Activated CD4-positive, alpha-beta T cell treated with anti-CD3 and anti-CD28 coated beads for 48 hours (primary cell): ENCODE measurements around the gene PLEKHA1.
A peak's percentile ranks its signal among the peaks of the same experiment; 100 is the strongest.

Experiments
- DNase-seq: peaks from one replicate; pipeline ENCODE4 v3.0.0-alpha.2; 2020

Gene PLEKHA1

DNA sequence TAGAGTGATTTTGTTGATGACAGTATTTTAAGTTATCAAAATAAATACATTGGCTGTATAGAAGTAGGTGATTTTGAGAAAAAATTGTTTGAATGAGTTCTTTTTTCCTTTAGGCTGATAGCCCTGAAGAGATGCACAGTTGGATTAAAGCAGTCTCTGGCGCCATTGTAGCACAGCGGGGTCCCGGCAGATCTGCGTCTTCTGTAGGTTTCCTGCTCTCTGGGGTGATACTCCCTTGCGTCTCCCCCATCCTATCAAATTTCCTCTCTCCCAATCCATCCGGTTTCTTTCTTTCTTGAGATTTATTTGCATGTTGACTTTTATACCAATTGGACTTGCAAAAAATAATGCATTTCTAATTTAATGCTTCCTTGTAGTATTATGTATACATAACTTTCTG, 52.3 kb downstream of the PLEKHA1 start:
- no peak for DNase-seq

GRCh38 chr10:122427280-122427679, 52.8 kb downstream of the PLEKHA1 start:
- DNase-seq, result no peak

- no peak for DNase-seq
These were observed 60.8 kb downstream of the PLEKHA1 start for GRCh38 chr10:122435212-122435827.

GRCh38 chr10:122441961-122442360, 67.5 kb downstream of the PLEKHA1 start:
- no peak for DNase-seq

- DNase-seq, result no peak
These were observed 71.0 kb downstream of the PLEKHA1 start for GRCh38 chr10:122445469-122445868.

DNA sequence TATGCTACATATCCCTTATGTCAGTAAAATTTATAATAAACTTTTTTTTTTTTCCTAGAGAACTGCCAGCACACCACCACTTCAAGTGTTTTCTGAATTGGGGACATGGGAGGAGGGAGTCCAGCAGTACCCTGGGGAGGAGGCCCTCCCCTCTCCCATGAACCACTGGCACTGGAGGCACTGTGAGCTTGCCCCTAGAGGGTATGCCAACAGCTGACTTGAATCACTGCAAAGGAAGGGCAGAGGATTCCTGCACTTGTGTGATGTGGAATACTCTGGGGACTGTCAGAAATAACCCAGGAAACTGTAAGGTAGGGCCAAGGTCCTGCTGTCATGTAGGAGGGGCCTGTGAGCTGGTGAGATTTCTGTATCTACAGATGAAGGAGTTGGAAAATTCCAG, 71.4 kb downstream of the PLEKHA1 start:
- no peak for DNase-seq

GRCh38 chr10:122446668-122447423, 72.3 kb downstream of the PLEKHA1 start:
- DNase-seq, result no peak

GRCh38 chr10:122448600-122448999, 74.1 kb downstream of the PLEKHA1 start:
- no peak for DNase-seq

GRCh38 chr10:122449153-122449552, 74.6 kb downstream of the PLEKHA1 start:
- no peak for DNase-seq

DNA sequence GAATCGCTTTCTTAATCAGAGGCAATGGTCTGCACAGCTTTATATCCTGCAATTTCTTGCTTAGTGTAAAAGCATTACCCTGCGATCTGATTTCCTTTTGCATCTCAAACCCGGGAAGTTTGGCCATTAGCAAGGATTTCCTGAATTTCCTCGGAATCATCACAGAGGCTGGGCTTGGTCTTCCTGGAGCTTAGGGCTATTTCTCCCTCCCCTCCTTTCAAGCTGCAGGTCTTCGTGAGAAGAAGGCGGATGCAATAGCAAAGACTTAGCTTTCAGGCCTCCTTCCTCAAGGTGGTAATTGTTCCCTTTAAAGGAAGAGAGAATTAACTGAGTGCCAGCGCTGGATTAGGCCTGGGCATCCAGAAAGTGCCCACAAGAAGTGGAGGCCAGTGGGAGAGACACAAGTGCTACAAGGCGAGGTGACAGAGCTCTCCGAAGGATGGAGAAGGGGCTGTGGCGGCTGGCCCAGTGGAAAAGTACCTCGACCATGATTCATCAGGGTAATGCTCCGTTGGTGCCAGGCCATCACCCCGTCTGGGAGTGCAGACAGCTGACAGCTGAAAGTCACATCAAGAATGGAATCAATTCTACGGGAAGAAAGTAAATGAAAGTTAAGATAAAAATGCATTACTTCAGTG, 76.0 kb downstream of the PLEKHA1 start:
- DNase-seq, result no peak

DNA sequence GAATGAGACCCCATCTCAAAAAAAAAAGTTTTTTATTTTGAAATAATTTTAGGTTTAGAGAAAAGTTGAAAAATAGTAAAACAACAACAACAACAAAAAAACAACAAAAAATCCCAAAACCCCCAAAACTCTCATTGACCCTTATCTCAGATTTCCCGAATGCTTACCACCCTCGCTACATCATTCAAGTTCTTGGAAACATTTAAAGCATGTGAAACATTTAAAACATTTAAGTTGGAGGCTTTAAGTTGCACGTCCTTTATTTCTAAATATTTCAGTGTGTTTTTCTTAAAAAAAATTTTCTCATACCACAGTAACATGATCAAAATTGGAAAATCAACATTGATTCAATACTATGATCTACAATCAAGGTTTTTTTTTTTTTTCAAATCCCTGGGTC, 79.6 kb downstream of the PLEKHA1 start:
- no peak for DNase-seq

DNA sequence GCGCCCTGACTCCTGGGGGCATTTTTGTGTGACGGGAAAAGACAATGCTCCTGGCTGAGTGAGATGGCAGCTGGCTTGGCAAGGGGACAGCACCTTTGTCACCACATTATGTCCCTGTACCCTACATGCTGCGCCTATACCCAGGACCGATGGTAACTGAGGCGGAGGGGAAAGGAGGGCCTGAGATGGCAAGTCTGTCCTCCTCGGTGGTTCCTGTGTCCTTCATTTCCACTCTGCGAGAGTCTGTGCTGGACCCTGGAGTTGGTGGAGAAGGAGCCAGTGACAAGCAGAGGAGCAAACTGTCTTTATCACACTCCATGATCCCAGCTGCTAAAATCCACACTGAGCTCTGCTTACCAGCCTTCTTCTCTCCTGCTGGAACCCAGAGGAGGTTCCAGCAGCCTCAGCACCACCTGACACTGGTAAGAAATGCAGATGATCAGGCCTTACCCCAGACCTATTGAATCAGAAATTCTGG, 80.1 kb downstream of the PLEKHA1 start, which contains the start of gene ARMS2:
TSS of gene ARMS2 (plus strand) at position 51 of the 478 bp plus-strand sequence. CDS start at position 126, 75 bp downstream.
- no peak for DNase-seq

DNA sequence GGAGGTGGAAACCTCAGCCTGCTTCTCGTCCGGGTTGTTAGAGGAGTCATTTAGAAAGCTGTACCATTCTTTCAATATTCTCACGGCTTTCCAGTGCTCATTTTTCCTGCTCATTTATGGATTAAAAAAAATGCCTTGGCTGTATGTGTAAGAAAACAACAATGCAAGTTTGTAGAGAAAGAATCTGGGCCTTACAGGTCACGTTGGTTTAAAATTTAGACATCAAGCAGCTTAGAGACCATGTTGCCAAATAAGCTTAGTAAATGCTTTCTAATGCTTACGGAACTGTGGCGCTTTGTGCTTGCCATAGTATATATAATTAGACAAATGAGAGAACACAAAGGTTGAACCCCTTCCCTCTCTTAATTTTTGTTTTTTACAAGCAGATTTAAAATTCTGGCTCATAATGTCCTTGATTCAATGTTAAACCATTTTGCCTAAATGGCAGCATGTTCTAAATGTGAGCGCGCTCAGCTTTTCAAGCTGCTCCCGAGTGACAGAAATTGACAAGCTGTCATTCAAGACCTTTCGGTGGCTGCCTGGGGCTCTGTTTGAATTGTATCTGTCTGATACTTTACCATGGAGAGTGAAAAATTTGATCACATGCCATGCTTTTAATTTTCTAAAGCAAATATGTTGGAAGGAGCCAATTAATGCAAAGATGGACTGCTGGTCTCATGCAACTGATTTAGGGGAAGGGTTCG, 81.0 kb downstream of the PLEKHA1 start:
- no peak for DNase-seq

- no peak for DNase-seq
These were observed 83.4 kb downstream of the PLEKHA1 start for GRCh38 chr10:122457934-122458333.

DNA sequence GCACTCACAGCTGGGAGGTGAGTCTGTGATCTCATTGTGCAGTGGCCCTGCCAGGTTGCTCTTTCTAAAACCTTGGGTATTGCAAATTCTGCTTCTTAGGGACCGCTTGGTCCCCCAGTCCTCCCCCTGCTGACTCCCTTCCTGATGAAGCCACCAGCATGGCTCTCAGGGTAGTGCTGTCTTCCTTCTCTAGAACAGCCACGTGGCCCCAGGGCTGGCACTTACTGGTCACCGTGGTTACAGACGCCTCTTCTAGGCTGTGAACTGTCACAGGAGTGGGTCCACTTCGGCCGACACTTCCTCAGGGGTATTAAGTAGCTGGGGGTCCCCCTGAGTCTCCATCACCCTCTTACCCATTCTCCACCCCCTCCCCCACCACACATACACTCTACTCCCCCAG, 84.2 kb downstream of the PLEKHA1 start:
- no peak for DNase-seq

- DNase-seq, result no peak
These were observed 85.2 kb downstream of the PLEKHA1 start for GRCh38 chr10:122459561-122460273.

DNA sequence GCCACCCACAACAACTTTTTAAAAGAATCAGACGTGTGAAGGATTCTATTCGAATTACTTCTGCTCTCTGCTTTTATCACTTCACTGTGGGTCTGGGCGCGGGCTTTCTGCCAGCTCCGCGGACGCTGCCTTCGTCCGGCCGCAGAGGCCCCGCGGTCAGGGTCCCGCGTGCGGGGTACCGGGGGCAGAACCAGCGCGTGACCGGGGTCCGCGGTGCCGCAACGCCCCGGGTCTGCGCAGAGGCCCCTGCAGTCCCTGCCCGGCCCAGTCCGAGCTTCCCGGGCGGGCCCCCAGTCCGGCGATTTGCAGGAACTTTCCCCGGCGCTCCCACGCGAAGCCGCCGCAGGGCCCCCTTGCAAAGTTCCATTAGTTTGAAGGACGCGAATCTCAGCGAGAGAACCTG, 86.4 kb downstream of the PLEKHA1 start:
- no peak for DNase-seq

- DNase-seq, result no peak
These were observed 86.8 kb downstream of the PLEKHA1 start, which contains the start of gene HTRA1 for GRCh38 chr10:122461367-122461728. TSS of gene HTRA1 (plus strand) at chr10:122461553. CDS start at chr10:122461653, 100 bp downstream.

- DNase-seq, result no peak
These were observed 87.4 kb downstream of the PLEKHA1 start for GRCh38 chr10:122461729-122462532.

DNA sequence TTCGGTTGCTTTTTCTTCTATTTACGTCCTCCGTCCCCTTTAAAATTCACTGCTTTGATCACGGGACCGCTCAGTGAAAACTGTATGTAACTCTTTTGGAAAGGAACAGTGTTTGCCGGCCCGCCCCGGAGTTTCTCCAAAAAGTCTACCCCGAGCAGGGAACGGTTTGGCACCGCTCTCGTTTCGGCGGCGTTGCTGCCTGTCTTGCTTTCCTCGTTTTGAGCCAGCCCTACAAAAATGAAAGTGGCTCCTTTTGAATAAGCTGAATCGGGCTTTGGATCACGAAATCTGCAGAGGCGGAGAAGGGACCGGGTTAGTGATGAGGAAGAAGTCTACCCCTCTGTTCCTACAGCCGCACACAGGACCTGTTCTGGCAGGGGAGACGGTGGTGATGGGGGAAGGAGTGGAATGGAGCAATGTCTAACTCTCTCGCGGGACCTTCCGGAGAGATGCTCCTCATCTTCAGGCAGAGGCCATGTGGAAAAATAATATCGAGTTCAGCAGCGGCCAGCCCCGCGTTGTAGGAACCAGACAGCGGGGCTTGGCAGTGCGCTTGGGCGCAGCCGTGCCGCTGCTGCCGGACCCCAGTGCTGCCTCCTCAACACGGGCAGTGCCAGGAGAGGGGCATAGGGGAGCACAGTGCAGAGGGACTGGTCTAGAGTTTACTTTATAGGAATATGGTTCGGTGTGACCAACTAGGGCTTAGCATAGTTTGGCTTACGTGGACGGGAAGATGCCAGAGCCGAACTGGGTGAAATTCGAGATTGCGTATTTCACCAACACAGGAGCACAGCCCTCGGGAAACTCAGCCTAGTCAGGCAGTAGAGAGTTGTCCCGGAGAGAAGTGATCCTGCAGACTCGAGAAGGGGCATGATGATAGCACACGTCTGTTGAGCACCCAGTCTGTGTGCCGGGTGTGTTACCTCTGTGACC, 88.3 kb downstream of the PLEKHA1 start:
- DNase-seq, result peak; percentile 18
